ENCODE measurements around the gene ADRM1.
A peak's percentile ranks its signal among the peaks of the same experiment; 100 is the strongest.

ADRM1 gene, protein sequence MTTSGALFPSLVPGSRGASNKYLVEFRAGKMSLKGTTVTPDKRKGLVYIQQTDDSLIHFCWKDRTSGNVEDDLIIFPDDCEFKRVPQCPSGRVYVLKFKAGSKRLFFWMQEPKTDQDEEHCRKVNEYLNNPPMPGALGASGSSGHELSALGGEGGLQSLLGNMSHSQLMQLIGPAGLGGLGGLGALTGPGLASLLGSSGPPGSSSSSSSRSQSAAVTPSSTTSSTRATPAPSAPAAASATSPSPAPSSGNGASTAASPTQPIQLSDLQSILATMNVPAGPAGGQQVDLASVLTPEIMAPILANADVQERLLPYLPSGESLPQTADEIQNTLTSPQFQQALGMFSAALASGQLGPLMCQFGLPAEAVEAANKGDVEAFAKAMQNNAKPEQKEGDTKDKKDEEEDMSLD

DNA sequence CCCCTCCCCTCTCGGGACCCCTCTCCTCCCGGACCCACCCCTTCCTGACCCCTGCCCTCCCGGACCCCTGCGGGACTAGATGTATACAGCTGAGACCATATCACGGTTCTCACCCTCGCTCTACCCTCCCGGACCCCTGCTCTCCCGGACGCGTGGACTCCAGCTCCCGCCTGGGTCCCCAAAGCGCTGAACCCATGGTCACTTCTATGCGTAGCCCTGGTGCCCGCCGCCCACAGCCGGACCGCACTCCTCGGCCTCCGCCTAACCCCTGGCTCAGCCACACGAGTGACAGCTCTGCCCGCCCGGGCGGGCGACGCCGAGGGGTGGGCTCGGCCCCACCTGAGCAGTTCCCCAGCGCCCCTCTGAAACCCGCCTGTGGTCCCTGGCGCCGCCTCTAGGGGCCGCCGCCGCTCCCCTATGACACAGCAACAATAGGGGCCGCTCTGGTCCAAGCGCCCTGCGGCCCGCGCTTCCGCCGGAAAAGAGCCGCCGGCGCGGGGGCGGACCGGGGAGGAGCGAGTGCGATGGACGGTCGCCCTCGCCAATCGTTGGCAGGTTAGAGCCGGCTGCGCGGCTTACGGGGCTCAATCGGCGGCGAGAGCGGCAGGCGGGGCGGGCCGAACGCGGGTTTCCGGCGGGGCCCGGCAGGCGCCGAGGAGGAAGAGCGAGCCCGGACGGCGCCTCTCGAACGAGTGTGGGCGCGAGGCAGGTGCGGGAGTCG lies at the start of gene ADRM1:
TSS of gene ADRM1 (plus strand) at position 657 of the 721 bp plus-strand sequence. CDS start 572 bp downstream, outside the sequence.
- DNase-seq (ENCODE audit: low read depth) = peak; percentile 94

DNA sequence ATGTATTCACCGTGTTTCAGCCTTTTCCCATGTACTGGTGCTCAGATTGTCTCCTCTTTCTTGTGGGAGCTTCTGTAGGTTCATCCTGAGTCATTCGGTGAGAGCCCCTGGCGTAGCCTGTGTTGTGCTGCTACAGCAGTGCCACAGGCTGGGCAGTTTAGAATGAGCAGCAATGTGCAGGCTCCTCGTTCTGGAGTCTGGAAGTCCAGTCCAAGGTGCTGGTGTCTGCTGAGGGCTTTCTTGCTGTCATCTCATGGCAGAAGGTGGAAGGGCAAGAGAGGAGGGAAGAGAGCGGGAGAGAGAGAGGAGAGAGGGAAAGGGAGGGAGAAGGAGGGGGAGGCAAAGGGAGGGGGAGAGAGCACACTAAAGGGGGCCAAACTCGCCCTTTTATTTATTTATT lies 49.4 kb upstream of the ADRM1 start:
- DNase-seq (ENCODE audit: low read depth) = no peak

DNA sequence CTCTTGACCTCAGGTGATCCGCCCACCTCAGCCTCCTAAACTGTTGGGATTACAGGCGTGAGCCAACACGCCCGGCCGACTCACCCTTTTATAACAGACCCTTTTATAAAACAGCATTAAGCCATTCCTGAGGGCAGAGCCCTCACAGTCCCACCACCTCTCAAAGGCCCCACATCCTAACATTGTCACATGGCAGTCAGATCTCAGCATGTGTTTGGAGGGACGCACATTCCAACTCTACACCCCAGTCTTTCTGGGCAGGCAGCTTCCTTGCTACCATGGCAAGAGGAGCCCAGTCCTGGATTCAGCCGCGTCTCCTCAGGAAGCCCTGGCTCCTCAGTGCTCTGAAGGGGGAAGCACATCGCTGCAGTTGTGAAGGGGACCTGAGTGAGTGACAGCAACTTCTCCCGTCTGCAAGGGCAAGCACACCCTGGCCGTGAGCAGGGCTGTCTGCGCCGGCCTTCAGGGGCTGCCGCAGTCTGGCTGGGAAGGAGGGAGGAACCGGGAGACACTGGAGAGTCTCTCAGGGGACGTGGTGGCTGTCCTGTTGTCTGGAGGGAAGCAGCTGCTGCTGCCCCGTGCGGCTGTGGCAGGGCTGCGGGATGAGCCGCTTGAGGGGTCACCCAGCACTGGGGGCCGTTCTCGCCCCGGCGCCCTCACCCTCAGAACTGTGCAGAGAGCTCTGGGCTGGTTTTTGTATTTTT lies 48.6 kb upstream of the ADRM1 start:
- DNase-seq (ENCODE audit: low read depth) = no peak

DNA sequence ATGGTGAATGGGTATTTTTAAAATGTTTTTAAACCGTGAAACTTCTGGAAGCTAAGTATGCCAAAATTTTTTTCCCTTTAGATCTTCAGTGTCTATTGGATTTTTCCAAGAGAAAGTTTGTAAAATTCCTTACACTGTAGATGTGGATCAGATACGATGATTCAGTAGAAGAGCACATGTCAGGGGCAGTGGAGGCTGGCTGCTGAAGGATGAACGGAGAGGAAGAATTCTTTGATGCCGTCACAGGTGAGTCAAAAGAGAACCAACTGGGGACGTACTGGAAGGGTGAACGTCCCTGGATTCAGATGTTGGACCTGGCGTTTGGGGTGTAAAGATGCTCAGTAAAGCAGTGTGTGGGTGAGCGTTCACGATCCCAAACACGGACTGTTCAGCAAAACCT lies 46.8 kb upstream of the ADRM1 start:
- no peak for DNase-seq (ENCODE audit: low read depth)

DNA sequence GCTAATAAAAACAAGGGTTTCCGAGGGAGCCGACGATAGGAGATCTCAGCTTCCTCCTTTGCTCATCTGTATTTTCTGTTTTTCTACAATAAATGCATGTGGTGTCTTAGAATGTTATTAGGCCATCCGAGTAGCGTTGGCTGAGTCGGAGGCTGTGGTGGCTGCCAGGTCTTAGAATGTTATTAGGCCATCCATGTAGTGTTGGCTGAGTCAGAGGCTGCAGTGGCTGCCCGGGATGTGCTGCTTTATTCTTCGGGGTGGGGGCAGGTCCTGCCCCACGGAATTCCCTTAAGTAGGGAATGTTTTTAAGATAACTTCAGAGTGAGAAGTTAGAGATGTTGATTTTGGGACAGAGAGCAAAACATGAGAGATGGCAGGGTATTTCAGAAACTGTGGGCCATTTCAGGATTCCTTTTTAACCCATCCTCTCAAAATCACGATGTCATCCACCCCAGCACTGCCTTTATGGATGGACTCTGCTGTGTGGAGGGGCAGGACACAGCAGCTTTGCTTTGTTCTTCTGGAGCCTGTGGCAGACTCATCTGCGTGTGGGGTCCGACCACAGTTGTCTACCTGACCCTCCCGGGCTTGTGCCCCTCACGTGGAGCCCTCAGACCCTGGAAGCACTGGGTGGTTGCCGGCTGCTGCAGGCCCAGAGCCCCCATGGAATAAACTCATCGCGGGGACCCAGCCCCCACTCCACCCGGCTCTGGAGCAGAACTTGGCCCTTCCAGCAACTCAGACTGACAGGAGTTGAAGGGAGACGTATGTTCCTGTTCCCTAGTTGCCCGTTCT lies 44.1 kb upstream of the ADRM1 start:
- peak; percentile 58 for DNase-seq (ENCODE audit: low read depth)

DNA sequence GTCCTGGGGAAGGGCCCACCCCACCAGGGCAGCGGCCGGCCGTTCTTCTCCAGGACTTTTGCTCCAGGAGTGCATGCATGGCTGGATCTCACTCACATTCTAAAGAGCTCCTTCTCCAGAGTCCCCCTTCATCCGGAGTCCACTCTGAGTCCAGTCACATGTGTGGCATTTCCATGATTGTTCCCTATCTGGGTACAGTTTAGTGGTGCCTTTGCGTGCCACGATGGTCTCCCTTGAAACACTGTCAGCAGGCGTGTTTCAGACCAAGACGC lies 43.6 kb upstream of the ADRM1 start:
- no peak for DNase-seq (ENCODE audit: low read depth)

DNA sequence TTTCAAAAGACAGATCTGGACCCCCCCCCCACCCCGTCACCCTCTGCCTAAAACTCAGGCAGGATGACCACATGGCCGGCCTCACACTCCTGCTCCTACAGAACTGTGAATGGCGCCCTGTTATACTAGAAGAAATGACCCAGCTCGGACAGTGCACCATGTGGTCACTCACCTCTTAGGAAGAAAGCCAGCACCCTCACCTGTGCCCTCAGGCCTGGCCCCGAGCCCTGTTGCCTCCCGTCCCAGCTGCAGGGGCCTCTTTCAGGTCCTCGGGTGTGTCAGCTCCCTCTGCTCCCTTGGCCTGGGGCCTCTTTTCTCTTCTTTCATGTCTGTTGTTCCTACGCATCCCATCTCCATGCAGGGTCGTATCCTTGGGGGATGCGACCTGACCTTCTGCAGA lies 40.7 kb upstream of the ADRM1 start:
- no peak for DNase-seq (ENCODE audit: low read depth)

DNA sequence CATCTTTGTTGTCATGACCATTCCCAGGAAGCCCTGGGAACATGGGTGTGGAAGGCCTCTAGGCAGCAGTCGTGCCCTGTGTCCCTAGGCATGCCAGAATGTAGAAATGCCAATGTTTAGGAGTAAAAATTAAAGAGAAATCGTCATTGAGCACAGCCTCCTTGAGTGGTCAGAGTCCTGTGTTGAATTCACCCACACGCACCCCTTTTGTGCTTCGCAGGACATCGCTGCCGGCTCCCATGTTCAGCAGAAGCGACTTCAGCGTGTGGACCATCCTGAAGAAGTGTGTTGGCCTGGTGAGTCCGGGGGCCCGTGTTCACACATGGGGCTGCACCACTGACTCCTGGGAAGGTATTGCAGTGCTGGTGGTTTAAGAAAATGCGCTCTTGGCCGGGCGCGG lies 39.4 kb upstream of the ADRM1 start:
- no peak for DNase-seq (ENCODE audit: low read depth)

DNA sequence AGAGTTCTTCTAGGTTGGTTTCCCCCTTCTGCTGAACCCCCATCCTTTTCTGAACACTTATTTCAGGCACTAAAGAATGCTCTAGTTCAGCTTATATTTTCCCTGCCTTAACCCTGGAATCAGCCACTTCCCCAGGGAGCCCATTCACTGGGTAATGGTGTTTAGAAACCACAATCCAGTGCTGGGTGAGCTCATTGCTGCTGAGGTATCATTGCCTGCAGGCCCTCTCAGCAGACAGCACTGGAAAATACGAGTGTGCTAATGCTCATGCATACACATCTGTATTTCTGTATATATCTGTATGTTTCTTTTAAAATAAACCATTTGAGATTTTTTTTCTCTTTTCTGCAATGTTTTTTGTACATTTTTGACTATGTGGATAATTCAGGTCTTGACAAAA lies 37.4 kb upstream of the ADRM1 start:
- no peak for DNase-seq (ENCODE audit: low read depth)

DNA sequence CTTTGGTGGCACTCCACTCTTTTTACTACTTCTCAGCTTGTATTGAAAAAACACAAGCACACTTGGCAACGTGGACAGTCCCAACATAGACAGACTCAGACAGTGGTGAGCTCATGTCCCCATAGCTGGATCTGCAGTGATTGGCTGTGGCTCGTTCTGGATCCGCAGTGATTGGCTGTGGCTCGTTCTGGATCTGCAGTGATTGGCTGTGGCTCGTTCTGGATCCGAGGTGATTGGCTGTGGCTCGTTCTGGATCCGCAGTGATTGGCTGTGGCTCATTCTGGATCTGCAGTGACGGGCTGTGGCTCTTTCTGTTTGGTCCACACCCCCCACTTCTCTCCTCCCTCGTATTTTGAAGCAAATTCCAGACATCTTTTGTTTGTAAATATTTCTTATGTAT lies 36.5 kb upstream of the ADRM1 start:
- no peak for DNase-seq (ENCODE audit: low read depth)

DNA sequence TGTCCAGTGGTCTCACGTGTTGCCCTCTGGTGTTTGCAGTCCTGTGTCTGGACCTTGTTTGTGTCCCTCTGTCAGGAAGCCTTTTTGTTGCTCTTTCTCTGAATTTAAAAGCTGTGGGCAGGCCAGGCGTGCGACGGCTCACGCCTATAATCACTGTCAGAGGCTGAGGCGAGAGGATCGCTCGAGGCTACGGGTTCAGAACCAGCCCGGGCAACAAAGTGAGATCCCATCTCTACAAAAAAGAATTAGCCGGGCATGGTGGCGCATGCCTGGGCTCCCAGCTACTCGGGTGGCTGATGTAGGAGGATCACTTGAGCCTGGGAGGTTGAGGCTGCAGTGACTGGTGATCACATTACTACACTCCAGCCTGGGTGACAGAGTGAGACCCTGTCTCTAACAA lies 35.9 kb upstream of the ADRM1 start:
- DNase-seq (ENCODE audit: low read depth) = no peak

DNA sequence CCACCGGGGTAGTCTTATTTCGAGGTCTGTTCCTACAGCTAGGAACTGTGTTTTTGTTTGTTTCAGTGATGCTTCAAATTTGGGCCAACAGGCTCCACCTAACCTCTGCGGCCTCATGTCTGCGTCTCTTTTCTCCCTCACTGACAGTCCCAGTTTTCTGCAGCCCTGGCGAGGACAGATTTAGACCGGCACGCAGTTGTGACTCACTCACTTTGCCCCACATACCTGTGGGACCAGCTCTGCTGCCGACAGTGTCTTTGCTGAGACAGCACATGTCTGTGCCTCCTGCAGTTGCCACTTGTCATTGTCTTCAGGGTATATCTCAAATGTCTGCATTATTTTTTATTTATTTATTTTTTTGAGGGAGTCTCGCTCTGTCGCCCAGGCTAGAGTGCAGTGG lies 35.3 kb upstream of the ADRM1 start:
- DNase-seq (ENCODE audit: low read depth) = no peak

DNA sequence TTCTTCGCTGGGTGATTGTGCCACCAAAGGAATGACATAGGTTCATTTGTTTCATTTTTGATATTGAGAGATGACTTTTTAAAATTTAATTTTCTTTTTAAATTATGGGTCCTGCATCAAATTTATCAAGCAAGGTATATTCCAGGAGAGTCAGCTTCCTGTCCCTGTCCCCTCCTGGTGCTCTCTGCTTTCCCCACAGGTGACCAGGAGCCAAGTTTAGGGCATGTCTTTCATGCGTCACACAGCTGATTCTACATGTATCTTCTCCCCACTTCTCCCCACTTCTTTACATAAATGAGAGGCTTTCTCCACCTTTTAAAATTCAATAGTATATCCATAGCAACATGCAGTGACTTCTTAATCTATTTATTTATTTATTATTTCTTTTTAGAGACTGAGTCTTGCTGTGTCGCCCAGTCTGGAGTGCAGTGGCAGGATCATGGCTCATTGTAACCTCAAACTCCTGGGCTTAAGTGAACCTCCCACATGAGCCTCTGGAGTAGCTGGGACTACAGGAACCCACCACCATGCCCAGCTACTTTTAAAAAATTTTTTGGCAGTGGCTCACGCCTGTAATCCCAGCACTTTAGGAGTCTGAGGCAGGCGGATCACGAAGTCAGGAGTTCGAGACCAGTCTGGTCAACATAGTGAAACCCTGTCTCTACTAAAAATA lies 34.4 kb upstream of the ADRM1 start:
- no peak for DNase-seq (ENCODE audit: low read depth)

DNA sequence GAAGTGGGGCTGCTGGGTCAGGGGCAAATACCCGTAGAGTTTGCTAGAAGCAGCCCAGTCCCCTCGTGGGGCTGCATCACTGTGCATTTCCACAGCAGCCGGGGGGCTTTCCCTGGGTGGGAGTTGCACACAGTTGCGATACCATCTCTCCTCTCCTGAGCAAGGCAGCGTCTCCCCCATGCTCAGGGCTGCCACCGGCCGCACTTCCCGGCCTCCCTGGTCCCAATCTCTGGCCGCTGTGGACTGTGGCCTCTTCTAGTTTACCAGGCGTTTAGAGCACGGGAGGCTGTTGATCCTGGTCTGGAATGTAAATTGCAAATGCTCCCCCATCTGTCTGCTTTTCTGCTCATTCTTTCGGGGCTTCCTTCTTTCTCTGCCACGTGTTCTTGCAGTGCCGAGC lies 33.4 kb upstream of the ADRM1 start:
- no peak for DNase-seq (ENCODE audit: low read depth)

DNA sequence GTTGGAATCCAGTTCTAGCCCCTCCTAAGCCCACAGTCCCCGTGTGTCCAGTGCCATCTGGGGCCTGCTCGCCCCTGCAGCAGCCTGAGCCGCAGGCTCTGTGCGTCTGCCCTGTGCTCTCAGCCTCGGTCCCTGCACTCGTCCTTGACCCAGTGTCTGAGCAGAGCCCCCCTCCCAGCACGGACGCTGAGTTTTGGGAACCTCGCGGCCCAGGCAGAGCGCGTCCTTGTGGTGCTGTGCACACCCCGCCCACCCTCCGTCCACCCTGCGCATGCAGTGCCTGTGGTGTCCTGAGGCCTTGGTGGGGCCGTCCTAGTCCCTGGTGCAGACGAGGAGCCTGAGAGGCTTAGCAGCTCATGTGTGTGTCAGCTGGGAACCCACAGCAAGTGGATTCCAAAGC lies 32.9 kb upstream of the ADRM1 start:
- DNase-seq (ENCODE audit: low read depth) = no peak

DNA sequence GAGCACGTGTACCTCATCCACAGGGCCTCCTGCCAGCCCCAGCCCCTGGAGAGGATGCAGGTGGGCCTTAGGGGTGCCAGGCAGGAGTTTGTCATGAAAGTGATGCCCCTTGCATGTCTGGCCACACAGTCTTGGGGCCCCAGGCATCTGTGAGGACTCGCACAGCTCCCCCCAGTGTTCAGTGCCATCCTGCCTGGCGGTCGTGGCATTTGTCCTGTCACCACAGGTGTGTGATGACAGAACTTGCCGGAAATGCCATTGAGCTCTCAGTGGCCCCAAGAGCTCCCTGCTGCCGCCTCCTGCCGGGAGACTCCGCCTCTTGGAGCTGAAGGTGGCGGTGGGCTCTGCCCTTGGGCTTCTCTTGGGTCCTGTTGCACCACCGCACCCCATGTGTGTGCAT lies 30.6 kb upstream of the ADRM1 start:
- no peak for DNase-seq (ENCODE audit: low read depth)

DNA sequence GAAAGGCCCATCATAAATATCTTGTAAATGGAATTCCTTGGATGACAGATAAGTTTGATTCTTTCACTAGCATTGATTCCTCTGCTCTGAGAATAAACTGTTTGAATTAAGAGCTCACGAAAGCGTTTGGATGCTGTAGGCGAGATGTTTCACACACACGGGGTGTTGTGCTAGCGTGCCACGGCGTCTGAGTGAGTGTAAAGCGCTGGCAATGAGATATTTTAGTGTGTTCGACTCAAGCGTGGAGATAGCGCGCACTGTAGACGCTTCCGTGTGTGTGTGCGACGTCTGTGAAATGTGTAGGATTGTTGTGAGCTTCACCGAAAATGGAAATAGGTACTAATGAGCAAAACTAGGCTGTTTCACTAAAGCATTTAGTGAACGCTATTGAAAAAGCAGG lies 29.4 kb upstream of the ADRM1 start:
- no peak for DNase-seq (ENCODE audit: low read depth)

DNA sequence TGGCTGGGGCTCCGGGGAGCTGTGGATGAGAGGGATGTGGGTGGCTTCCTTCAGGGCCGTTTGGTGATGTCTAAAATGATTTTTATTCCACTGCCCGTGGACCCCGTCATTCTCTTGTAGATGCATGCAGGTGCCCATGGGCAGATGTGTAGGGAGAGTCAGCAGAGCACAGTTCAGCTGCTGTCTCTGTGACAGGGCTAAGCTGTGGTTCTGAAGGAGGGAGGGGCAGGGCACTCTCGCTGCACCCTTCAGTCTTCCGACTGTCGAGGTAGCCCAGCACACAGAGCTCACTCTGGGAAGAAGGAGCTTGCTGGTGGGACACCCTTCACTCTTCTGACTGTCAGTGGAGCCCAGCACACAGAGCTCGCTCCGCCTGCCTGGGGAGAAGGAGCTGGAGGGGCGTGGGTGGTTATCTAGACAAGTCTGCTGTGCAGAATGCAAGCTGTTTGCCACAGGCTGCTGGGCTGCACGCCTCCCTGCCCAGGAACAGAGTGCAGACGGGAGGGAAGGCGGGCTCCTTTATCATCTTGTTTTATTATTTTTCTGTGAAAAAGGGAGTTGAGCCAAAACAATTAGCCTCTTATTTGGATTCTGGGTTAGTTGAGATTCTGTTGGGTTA lies 28.4 kb upstream of the ADRM1 start:
- DNase-seq (ENCODE audit: low read depth) = no peak

DNA sequence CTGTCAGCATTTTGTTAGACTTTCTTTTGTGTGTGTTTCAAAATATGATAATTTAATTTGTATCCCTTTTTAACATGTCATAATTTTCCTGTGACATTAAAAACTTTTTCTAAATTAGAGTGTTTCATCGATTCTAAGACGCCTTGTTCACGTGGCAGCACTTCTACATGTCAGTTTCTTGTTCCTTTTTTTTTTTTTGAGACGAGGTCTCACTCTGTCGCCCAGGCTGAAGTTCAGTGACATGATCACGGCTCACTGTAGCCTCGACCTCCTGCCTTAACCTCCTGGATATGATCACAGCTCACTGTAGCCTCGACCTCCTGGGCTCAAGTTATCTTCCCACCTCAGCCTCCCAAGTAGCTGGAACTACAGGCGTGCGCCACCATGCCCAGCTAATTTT lies 27.6 kb upstream of the ADRM1 start:
- DNase-seq (ENCODE audit: low read depth) = no peak

DNA sequence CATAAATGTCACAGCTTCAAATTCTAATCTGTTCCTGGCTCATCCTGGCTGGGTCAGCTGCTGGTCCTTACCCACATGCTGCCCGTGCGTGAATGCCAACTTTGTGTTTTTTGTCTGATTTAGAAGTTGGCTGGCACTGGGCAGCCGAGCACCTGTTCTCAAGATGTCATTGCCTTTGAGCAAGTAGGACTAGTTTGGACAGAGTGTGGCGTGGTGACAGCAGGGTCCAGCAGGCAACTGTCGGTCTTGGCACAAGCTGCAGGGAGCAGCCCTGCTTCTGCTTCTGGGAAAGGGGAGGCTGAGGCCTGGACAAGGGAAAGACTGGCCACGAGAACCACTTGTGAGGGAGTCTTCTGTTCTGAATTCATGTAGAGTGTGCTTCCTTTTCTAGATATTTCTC lies 26.4 kb upstream of the ADRM1 start:
- no peak for DNase-seq (ENCODE audit: low read depth)

DNA sequence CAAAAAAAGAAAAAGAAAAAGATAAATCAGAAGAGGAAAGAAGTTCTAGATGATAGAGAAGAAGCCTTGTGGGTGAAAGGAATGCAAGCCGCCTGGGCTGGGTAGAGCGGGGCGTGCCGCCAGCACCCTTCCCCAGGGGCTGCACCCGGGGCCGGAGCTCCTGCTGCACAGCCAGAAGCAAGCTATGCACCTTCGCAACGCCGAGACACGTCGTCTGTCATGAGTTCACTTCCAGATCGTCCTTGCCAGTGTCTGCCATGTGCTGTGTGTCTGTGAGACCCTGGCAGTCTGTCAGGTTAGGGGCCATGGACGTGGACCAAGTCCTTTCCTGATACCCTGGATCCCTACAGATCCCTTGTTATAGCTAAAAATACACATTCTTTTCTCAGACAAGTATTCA lies 25.5 kb upstream of the ADRM1 start:
- no peak for DNase-seq (ENCODE audit: low read depth)

DNA sequence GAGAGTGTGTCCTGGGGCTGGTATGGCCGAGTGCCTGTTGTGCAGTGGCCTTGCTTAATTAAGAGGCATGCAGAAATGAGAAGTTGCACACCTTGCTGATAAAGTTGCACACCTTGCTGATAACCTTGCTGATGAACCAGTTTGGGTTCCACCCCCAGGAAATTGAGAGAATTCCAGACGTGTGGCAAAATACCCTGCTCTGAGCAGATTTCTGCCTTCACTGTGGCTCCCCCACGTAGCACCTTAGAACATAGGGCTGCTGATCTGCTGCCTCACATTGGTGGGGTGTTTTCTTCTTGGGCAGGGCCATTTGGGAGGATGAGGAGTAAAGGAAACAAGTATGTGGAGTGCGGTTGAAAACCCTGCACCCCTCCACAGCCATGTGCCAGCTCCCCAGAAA lies 22.5 kb upstream of the ADRM1 start:
- DNase-seq (ENCODE audit: low read depth) = no peak
